T-cell (primary cell): ENCODE results near the gene ZFAND2B. TPM values are rescaled to one million over a fixed set of nuclear protein-coding genes. Genes with fewer than 3 reads are reported as not detected.

Source experiments
- ATAC-seq, 4 experiments: fragments of 200-7000 bp in 3 of 4; fragments of 150-1000 bp in 1 of 4; cut with Tn5 transposase; replicated peaks in 1 of 4; 1 replicate in 3 of 4; 2 replicates in 1 of 4; pipeline ENCODE4 v1.10.0; 2021; ENCODE audit warnings: moderate library complexity in 3 of 4, mild to moderate bottlenecking in 2 of 4, moderate number of reproducible peaks in 1 of 4
- CTCF ChIA-PET, 2 donors: fragments of 300-600 bp; sonication (Branson Sonifier 250); formaldehyde crosslinking; loops; one replicate each; lab custom pipeline; 2022; ENCODE audit warnings: antibody characterized with exemption in 2 of 2; lab: Charles Lee
- POLR2A ChIA-PET, 2 donors: fragments of 300-600 bp; sonication (Branson Sonifier 250); formaldehyde crosslinking; loops; one replicate each; lab custom pipeline; 2022; ENCODE audit warnings: antibody characterized with exemption in 2 of 2; lab: Charles Lee
- DNase-seq, 35 experiments: peaks; one replicate each; pipeline versions ENCODE4 v3.0.0 to v3.0.0-alpha.2; 2013 to 2023
- H3K27ac ChIP-seq: one replicate; pipeline ENCODE4 v1.5.1; 2013; ENCODE audit warnings: low read length
- H3K27me3 ChIP-seq, 2 experiments: replicated peaks in 1 of 2; 1 replicate in 1 of 2; 2 replicates in 1 of 2; pipeline versions ENCODE4 v1.6.1 to v1.7.0; 2013; ENCODE audit warnings: low read length in 1 of 2, mixed read lengths in 1 of 2; ENCODE audit not compliant: control insufficient read depth in 2 of 2, insufficient read depth in 2 of 2; ENCODE audit errors: extremely low read depth in 1 of 2
- H3K36me3 ChIP-seq, 2 donors: 1 replicate in 1 of 2; 2 replicates in 1 of 2; pipeline versions ENCODE4 v1.6.1 to v1.7.0; 2013; ENCODE audit warnings: low read length in 1 of 2; ENCODE audit not compliant: control insufficient read depth in 2 of 2, insufficient read depth in 1 of 2; ENCODE audit errors: extremely low read depth in 1 of 2
- H3K4me1 ChIP-seq, 2 experiments: 1 replicate in 1 of 2; 2 replicates in 1 of 2; pipeline versions ENCODE4 v1.6.1 to v1.7.0; 2013; ENCODE audit warnings: low read length in 2 of 2, mixed read lengths in 1 of 2; ENCODE audit not compliant: insufficient read depth in 2 of 2, control insufficient read depth in 1 of 2; ENCODE audit errors: extremely low read depth in 1 of 2
- H3K4me3 ChIP-seq, 2 donors: 1 replicate in 1 of 2; 2 replicates in 1 of 2; pipeline versions ENCODE4 v1.5.1 to v1.7.0; 2013; ENCODE audit warnings: mild to moderate bottlenecking in 2 of 2, low read length in 1 of 2, moderate library complexity in 1 of 2; ENCODE audit not compliant: control insufficient read depth in 1 of 2; ENCODE audit errors: extremely low read depth in 1 of 2
- H3K9me3 ChIP-seq: 2 replicates; pipeline ENCODE4 v1.7.0; 2013
- H3K27ac Mint-ChIP-seq, 2 donors: one replicate each; pipeline ENCODE4 v1.8.0; 2020 to 2021; ENCODE audit warnings: mild to moderate bottlenecking in 2 of 2, mixed read lengths in 2 of 2
- H3K27me3 Mint-ChIP-seq, 2 donors: one replicate each; pipeline ENCODE4 v1.8.0; 2021 to 2022; ENCODE audit warnings: mixed read lengths in 2 of 2
- H3K36me3 Mint-ChIP-seq: one replicate; pipeline ENCODE4 v1.8.0; 2021; ENCODE audit warnings: mixed read lengths
- H3K4me1 Mint-ChIP-seq, 3 donors: one replicate each; pipeline ENCODE4 v1.8.0; 2020 to 2022; ENCODE audit warnings: mixed read lengths in 3 of 3, mild to moderate bottlenecking in 1 of 3
- H3K4me3 Mint-ChIP-seq, 3 donors: one replicate each; pipeline ENCODE4 v1.8.0; 2020 to 2022; ENCODE audit warnings: mild to moderate bottlenecking in 3 of 3, mixed read lengths in 3 of 3, moderate library complexity in 3 of 3
- H3K9me3 Mint-ChIP-seq, 3 donors: one replicate each; pipeline ENCODE4 v1.8.0; 2020 to 2022; ENCODE audit warnings: mixed read lengths in 3 of 3
- WGBS: methylation state at CpG from one replicate; pipeline ENCODE4 v1.1.5; 2013; ENCODE audit warnings: missing lambda C conversion rate; ENCODE audit not compliant: insufficient coverage; 5-methylcytosine and 5-hydroxymethylcytosine counted together
- total RNA-seq, 35 experiments: library from RNA in 6 of 35; stranded (reverse) in 6 of 35; fragments of 120-200 nt in 1 of 35; gene quantifications; one replicate each; pipeline versions ENCODE4 v1.2.1 to v1.2.4 and lab custom pipeline; 2013 to 2026

Gene ZFAND2B, protein sequence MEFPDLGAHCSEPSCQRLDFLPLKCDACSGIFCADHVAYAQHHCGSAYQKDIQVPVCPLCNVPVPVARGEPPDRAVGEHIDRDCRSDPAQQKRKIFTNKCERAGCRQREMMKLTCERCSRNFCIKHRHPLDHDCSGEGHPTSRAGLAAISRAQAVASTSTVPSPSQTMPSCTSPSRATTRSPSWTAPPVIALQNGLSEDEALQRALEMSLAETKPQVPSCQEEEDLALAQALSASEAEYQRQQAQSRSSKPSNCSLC
- 10 to 100 TPM; 61.7 to 91.6 (median 85.6) TPM for total RNA-seq
- total RNA-seq (2013): 62.1 TPM
- 10.4 to 75.0 (median 44.2) reads per million in 29 experiments for total RNA-seq (lab: John Stamatoyannopoulos, UW)

DNA sequence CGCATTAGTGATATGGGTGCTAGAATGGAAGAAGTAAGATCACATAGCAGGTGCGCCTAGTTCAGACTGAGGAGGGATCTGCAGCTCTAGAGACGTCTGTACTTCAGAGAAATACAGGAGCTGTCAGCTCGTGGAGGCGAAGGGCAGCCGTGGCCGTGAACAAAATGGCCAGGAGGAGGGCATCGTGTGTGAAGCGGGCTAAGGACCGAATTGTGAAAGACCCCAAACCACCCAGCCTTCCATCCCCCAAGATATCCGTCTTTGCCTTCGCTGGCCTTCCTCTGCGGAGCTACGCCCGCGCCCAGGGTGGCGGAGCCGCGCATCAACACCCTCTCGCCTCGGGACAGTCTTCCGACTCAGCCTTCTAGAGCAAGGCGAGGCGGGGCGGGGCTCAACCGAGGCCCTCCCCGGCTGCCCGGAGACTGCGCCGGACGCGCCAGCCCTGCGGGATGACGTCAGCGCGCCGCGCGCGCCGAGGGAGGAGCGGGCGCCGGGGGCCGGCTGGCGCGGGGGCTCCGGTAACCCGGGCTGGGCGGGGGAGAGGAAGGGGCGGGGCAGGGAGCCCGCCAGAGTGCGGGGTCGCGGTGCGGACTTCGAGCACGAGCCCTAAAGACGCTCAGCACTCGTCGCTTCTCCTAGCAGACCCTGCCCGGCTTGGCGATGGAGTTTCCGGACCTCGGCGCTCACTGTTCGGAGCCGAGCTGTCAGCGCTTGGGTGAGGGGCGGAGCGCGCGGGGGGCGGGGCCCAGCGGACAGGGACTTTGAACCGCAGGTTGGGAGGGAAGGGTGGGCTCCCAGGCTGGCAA, at the start of gene ZFAND2B:
Gene ZFAND2B (plus strand): TSS at position 455 of the 806 bp plus-strand sequence. CDS start 206 bp downstream, at position 661.
- Mint-ChIP-seq H3K27ac (peak within 1 kb of the TSS; percentile 95 to 99), H3K27me3 (no peaks in the 10 kb centered on the region), H3K36me3 (peaks cover 4% of the 10 kb centered on the region), H3K4me1 (peaks cover 45 to 49% (median 45%) of the 10 kb centered on the region in 3 donors), H3K9me3 (no peaks in the 10 kb centered on the region), H3K4me3 (peak within 1 kb of the TSS; percentile 84 to 90 (median 86))
- H3K9me3 ChIP-seq: no peaks in the 10 kb centered on the region
- ChIA-PET CTCF (interaction anchor here (0.6 to 1.9 kb wide), 14 partner anchors 9 to 980 kb away, joined by 3 to 11 read pairs (median 4); partner anchors contain the start of genes ABCB6 (in 1 of the 2), ANKZF1 (in 1 of the 2), ATG9A (in 1 of the 2) and CNPPD1 (in 1 of the 2)), POLR2A (interaction anchor here (0.6 to 1.1 kb wide), 11 partner anchors 9 to 48 kb away, joined by 3 to 9 read pairs (median 3); partner anchors contain the start of genes ANKZF1 (in 1 of the 2), ATG9A (in 1 of the 2), CNPPD1 (in 1 of the 2) and GLB1L (in 1 of the 2))
- peak within 1 kb of the TSS; percentile 70 to 80 for H3K4me3 ChIP-seq
- WGBS: under 1% methylated on average over 66 of the region's 76 CpGs
- DNase-seq: peak; percentile 87 to 97 (median 93)
- H3K4me1 ChIP-seq: peaks cover 14 to 54% of the 10 kb centered on the region in 2 experiments
- H3K27me3 ChIP-seq: no peaks in the 10 kb centered on the region
- H3K36me3 ChIP-seq: peaks cover 0 to 27% of the 10 kb centered on the region in 2 donors
- ATAC-seq: peak; percentile 92 to 96 (median 94)
- peak within 1 kb of the TSS; percentile 86 for H3K27ac ChIP-seq

DNA sequence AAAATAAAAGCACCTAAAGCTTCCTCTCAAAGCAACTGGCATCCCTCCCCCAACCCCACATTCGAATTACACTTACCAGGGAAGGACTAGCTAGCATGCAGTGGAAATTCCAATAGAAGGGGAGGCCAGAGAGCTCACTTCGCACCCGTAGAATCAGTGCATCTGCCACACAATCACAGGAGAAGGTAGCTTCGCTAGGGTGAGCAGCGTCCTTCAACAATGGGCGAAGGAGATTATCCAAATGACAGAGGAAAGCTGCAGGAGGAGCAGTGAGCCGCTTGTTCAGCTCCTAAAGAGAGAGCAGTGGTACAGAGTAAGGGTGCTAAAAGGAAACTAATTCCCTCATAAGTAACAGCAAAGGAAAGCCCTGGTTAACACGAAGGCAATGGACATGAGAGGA, 49.2 kb upstream of the ZFAND2B start:
- ChIA-PET CTCF (interaction anchor here (0.6 to 2.4 kb wide), 10 partner anchors 19 to 177 kb away, joined by 3 to 8 read pairs (median 4); partner anchors contain the start of genes CNPPD1 (in 1 of the 2) and ZFAND2B (in 1 of the 2)), POLR2A (interaction anchor here in 1 of 2 donors (0.6 kb wide), 1 partner anchor 47 kb away, joined by 3 read pairs; no protein-coding TSS in a partner anchor)
- H3K9me3 Mint-ChIP-seq: no peaks in the 10 kb centered on the region
- Histone ChIP-seq H3K27ac (no peak overlapping the region), H3K36me3 (peaks cover 0 to 26% of the 10 kb centered on the region in 2 donors), H3K27me3 (no peaks in the 10 kb centered on the region), H3K4me1 (peaks cover 4 to 14% of the 10 kb centered on the region in 2 experiments), H3K4me3 (no peak overlapping the region), H3K9me3 (no peaks in the 10 kb centered on the region)
- H3K27ac Mint-ChIP-seq: no peak overlapping the region
- peaks cover 16 to 31% (median 22%) of the 10 kb centered on the region in 3 donors for H3K4me1 Mint-ChIP-seq
- H3K36me3 Mint-ChIP-seq: peaks cover 30% of the 10 kb centered on the region
- WGBS: 90% methylated on average over 4 of the region's 8 CpGs
- ATAC-seq (no peak), DNase-seq (no peak)
- no peaks in the 10 kb centered on the region for H3K27me3 Mint-ChIP-seq
- H3K4me3 Mint-ChIP-seq: no peak overlapping the region

DNA sequence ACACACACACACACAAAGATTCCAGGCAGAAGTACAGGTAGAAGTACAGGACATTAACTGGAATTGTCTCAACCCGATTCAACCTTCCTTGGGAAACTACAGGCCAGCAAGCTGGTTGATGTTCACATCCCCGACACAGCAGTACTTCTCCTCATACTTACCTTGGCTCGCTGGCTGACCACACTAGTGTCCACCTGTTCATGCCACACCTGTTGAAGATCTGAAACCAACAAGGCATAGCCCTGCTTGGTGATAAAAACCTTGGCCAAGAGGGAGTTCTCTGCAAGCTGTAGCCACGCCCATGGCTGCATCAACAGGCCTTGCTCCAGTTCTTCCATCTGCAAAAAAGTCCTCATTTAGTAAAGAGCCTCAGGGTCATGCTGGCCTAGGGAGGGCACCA, 48.6 kb upstream of the ZFAND2B start:
- DNase-seq (no peak), ATAC-seq (no peak)
- no peak overlapping the region for H3K27ac Mint-ChIP-seq
- 90% methylated on average over 3 of the region's 4 CpGs for WGBS
- H3K4me1 Mint-ChIP-seq: peaks cover 16 to 31% (median 22%) of the 10 kb centered on the region in 3 donors
- CTCF ChIA-PET: interaction anchor here (0.6 to 3.0 kb wide), 7 partner anchors 53 to 137 kb away, joined by 3 to 39 read pairs (median 3); no protein-coding TSS in a partner anchor
- Histone ChIP-seq H3K4me1 (peaks cover 4 to 14% of the 10 kb centered on the region in 2 experiments), H3K27ac (no peak overlapping the region), H3K4me3 (no peak overlapping the region), H3K27me3 (no peaks in the 10 kb centered on the region), H3K36me3 (peaks cover 0 to 26% of the 10 kb centered on the region in 2 donors), H3K9me3 (no peaks in the 10 kb centered on the region)
- H3K36me3 Mint-ChIP-seq: peaks cover 30% of the 10 kb centered on the region
- H3K9me3 Mint-ChIP-seq: no peaks in the 10 kb centered on the region
- POLR2A ChIA-PET: no interaction called here
- no peaks in the 10 kb centered on the region for H3K27me3 Mint-ChIP-seq
- H3K4me3 Mint-ChIP-seq: no peak overlapping the region

DNA sequence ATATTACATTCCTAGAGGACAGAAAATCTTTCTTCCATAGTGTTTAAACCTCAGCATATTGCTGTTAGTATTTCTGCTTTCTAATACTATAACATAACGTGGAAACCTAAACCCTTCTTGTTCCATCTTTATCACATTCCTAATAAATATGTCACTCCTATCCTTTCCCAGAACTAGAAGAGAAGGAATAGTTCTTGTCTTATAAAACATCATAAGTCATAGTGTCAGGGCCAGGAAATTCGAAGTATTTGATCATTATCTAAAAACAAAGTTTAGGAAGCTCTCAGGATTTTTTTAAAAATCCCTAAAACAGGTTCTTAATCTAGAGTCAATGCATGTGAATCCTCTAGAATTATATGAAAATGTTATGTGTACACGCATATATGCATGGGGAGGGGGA, 48.0 kb upstream of the ZFAND2B start:
- DNase-seq (no peak), ATAC-seq (no peak)
- peaks cover 24% of the 10 kb centered on the region for H3K36me3 Mint-ChIP-seq
- peaks cover 16 to 31% (median 22%) of the 10 kb centered on the region in 3 donors for H3K4me1 Mint-ChIP-seq
- Histone ChIP-seq H3K4me1 (peaks cover 4 to 14% of the 10 kb centered on the region in 2 experiments), H3K9me3 (no peaks in the 10 kb centered on the region), H3K4me3 (no peak overlapping the region), H3K27ac (no peak overlapping the region), H3K27me3 (no peaks in the 10 kb centered on the region), H3K36me3 (peaks cover 0 to 25% of the 10 kb centered on the region in 2 donors)
- no peaks in the 10 kb centered on the region for H3K27me3 Mint-ChIP-seq
- no peak overlapping the region for H3K27ac Mint-ChIP-seq
- no CpG with 5 or more reads among the region's 3 CpGs for WGBS
- ChIA-PET POLR2A (interaction anchor here in 1 of 2 donors (0.6 kb wide), 1 partner anchor 46 kb away, joined by 5 read pairs; no protein-coding TSS in a partner anchor), CTCF (interaction anchor here (0.5 to 3.0 kb wide), 21 partner anchors 17 to 295 kb away, joined by 3 to 39 read pairs (median 4); partner anchors contain the start of genes CNPPD1 (in 2 of the 2), ABCB6 (in 1 of the 2), ANKZF1 (in 1 of the 2) and ATG9A (in 1 of the 2))
- no peaks in the 10 kb centered on the region for H3K9me3 Mint-ChIP-seq
- no peak overlapping the region for H3K4me3 Mint-ChIP-seq

DNA sequence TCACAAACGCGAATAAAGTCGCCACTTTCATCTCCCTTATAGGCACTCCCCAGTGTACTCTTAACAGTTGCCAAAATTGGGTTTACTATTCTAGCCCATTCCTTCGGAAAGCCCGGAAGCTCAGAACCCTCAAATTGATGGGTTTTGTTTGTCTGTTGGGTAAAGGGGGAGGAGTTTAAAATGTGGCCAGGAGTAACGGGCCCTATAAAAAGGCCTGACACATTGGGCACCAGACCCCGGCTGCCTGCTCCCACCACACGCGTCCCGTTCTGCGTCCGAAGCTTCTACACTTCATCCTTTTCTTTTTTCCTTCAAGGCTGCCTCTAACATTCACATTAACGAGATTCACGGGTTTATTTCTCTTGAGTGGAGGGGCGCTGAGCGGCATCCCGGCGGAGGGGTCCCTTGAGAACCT, 46.8 kb upstream of the ZFAND2B start:
- peaks cover 4 to 14% of the 10 kb centered on the region in 2 experiments for H3K4me1 ChIP-seq
- peaks cover 16 to 31% (median 22%) of the 10 kb centered on the region in 3 donors for H3K4me1 Mint-ChIP-seq
- peak overlapping the region; percentile 95 to 97 for H3K27ac Mint-ChIP-seq
- H3K36me3 Mint-ChIP-seq: peaks cover 19% of the 10 kb centered on the region
- no peak for DNase-seq
- H3K9me3 Mint-ChIP-seq: no peaks in the 10 kb centered on the region
- CTCF ChIA-PET: interaction anchor here (0.7 to 3.0 kb wide), 18 partner anchors 10 to 304 kb away, joined by 3 to 39 read pairs (median 6); partner anchors contain the start of genes CNPPD1 (in 2 of the 2), ANKZF1 (in 1 of the 2), ATG9A (in 1 of the 2) and DNAJB2 (in 1 of the 2)
- POLR2A ChIA-PET: interaction anchor here (0.6 to 0.8 kb wide), 3 partner anchors 48 to 69 kb away, joined by 3 read pairs; no protein-coding TSS in a partner anchor
- H3K27ac ChIP-seq: peak overlapping the region; percentile 68
- peak overlapping the region; percentile 65 to 85 for H3K4me3 ChIP-seq
- WGBS: 33% methylated on average over 10 of the region's 18 CpGs
- H3K36me3 ChIP-seq: peaks cover 0 to 19% of the 10 kb centered on the region in 2 donors
- H3K27me3 ChIP-seq: no peaks in the 10 kb centered on the region
- no peaks in the 10 kb centered on the region for H3K9me3 ChIP-seq
- peak overlapping the region; percentile 86 to 94 (median 88) for H3K4me3 Mint-ChIP-seq
- no peaks in the 10 kb centered on the region for H3K27me3 Mint-ChIP-seq
- ATAC-seq: no peak
